Activated CD8-positive, alpha-beta memory T cell treated with anti-CD3 and anti-CD28 coated beads for 24 hours (primary cell): ENCODE data around the gene PSMB3.
A peak's percentile ranks its signal among the peaks of the same experiment; 100 is the strongest.

Experiments used
- DNase-seq: peaks from one replicate; pipeline ENCODE4 v3.0.0-alpha.2; 2020

The PSMB3 gene

DNA sequence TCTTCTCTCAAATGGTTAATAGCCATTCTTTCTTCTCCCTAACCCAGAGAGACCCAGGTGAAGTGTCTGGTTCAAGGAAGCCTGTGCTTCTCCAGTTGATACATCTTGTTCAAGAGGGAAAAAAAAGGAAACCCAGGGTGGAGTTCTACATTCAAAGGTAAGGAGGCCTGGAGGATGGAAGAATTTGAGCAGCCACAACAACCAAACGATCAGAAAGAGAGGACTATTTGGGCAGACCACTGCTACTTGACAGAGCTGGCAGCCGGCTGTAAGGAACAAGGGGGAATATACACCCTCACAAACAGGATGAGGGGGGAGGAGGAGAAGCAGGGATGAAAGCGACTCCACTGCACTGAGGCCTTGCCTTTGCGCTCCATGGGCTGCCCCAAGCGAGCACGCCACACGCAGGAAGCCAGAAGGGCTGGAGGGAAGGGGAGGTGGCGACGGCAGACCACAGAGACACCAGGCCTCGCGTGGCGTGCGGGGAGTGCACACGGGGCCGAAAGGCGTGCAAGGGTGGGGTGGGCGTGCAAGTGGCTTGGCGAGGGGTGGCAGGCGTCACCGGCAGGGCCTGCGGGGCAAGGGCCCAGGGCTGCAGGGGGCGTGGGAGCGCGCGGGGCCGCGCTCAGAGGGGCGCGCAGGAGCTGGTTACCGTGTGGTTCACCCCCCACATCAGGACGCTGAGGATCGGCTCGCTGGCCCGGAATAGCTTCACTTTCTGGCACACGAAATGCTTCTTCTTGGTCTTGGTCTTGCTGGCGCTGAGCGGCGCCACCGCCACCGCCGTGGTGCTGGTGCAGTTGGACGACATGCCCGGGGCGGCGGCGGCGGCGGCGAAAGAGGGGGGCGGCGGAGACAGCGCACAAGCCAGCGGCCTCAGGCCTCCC, 46.3 kb downstream of the PSMB3 start:
- DNase-seq, result peak; percentile 81

DNA sequence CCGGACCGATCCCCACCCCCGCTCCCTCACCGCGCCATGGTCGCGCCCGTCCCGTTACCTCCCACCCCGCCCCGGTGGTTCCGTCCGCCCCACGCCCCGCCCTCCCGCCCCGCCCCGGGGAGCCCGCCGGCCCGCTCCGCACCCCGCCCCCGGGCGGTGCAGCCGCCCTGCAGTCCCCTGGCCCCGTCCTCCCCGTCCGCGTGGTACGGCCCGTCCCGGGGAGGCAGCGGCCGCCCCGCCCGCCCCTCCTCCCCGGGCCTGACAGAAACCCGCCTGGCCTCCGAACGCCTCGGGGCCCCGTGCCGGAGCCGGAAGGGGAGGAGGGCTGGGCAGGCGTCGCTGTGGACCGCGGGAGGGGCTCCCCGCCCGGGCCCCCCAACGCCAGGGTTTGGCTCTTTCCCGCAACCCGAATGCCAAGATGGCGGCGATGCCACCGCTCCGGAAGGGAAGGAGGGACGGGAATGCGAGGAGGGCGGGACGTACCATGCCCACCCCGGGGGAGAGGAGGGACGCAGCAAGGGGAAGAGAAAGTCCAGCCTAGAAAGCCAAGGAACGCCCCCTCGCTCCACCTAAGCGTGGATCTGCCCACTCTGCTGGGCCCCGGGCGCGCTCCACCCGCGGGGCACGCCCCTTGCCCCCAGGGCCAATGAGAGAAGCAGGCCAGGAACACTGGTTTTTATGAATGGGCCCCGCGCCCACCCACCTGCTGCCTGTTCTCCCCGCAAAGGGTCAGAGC, 47.1 kb downstream of the PSMB3 start, which contains the start of gene PIP4K2B:
PIP4K2B (minus strand) TSS at position 56 of the 736 bp plus-strand sequence. CDS start 132 bp downstream, outside the sequence.
- peak; percentile 94 for DNase-seq

DNA sequence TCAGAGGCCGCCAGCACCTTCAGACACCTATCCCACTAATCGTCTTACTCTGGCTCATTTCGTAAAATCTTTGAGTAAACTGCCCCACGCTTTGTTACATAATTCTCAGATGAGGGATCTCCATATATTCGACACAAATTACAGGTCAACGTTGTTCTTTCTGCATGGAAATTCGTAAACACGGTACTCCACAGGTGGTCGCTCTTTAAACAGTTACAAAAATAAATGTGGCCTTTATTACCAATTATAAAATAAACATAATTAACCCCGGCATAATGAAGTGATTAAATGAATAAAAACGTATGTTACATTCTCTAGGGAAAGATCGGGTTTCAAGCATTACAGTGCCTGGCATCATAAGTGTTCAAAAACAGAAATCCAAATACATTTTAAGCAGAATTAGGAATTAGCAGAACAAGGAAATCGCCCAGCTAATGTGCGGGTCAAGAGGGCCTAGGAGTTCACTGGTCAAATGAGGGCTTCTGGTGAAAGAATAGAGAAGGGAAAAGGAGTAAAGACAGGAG, 47.8 kb downstream of the PSMB3 start:
- DNase-seq, result no peak

DNA sequence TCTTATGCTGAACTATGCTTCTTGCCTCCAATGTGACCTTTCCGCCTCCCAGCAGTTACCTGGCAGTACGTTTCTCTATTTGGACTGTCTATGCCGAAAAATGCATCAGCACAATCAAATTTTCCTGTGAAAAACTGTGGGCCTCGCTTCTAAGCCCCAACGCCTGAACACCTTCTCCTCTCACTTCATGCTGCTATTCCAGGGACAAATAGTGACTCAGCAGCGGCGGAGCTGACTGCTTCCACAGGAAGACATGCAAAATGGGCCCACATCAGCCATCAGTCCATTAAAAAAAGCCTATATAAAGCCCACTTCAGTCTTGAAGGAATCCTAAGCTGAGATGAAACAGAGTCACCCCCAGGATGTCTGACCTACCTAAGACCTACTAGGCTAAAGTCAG, 57.3 kb downstream of the PSMB3 start:
- DNase-seq, result no peak
